HepG2 (cell line): ENCODE data around the gene SYNPO. TPM values are rescaled to one million over a fixed set of nuclear protein-coding genes. Genes with fewer than 3 reads are reported as not detected.

Source experiments
- ATAC-seq: fragments of 200-7000 bp; cut with Tn5 transposase; 3 replicates; pipeline ENCODE4 v1.9.1; 2020; ENCODE audit warnings: mild to moderate bottlenecking, moderate library complexity
- BruUV-seq: library from RNA; stranded (reverse); fragments of 400-500 nt; replicated peaks from 2 replicates; lab custom pipeline; 2021; lab: Mats Ljungman, UMichigan
- CTCF ChIA-PET: fragments of 300-600 bp; formaldehyde crosslinking; extraction: SDS; loops from one replicate; lab custom pipeline; 2021; ENCODE audit warnings: low total read pairs, inconsistent platforms, low intra/inter-chr PET ratio; lab: Yijun Ruan, JAX
- POLR2A ChIA-PET: fragments of 350-600 bp; sonication (Branson Sonifier 250); formaldehyde crosslinking; loops from one replicate; lab custom pipeline; 2020; ENCODE audit warnings: antibody characterized with exemption, inconsistent platforms; lab: Yijun Ruan, JAX
- DNase-seq: peaks from one replicate; pipeline ENCODE4 v3.0.0-alpha.2; 2015; ENCODE audit warnings: low spot score
- FAIRE-seq: peaks from 3 replicates; lab custom pipeline; 2011; peaks lifted over from hg19 to GRCh38; lab: Jason Lieb, UNC
- H2AFZ ChIP-seq: one replicate; pipeline ENCODE4 v1.6.1; 2011; ENCODE audit warnings: low read length, inconsistent platforms
- H3K27ac ChIP-seq: fragments of 300-600 bp; 3 replicates; pipeline ENCODE4 v1.8.0; 2011; ENCODE audit warnings: mixed run types, mild to moderate bottlenecking, mixed read lengths, low read length, inconsistent platforms; ENCODE audit not compliant: insufficient read depth; ENCODE audit errors: extremely low read length
- H3K27me3 ChIP-seq, 2 experiments: fragments of 200-600 bp in 1 of 2; 2 replicates in 1 of 2; 3 replicates in 1 of 2; pipeline versions ENCODE4 v1.6.0 to v1.8.0; 2011; ENCODE audit warnings: low read length in 2 of 2, mild to moderate bottlenecking in 2 of 2, moderate library complexity in 2 of 2, inconsistent platforms in 1 of 2; ENCODE audit not compliant: insufficient read depth in 2 of 2, control insufficient read depth in 1 of 2
- H3K36me3 ChIP-seq, 2 experiments: fragments of 200-600 bp in 1 of 2; replicated peaks in 1 of 2; 2 replicates in 1 of 2; 3 replicates in 1 of 2; pipeline versions ENCODE4 v1.5.1 to v1.8.0; 2011; ENCODE audit warnings: low read length in 2 of 2, inconsistent platforms in 1 of 2; ENCODE audit not compliant: insufficient read depth in 2 of 2, control insufficient read depth in 1 of 2
- H3K4me1 ChIP-seq: 2 replicates; pipeline ENCODE4 v1.5.1; 2012; ENCODE audit warnings: low read length, inconsistent platforms; ENCODE audit not compliant: insufficient read depth
- H3K4me2 ChIP-seq: 2 replicates; pipeline ENCODE4 v1.6.0; 2011; ENCODE audit warnings: low read depth, low read length, inconsistent platforms
- H3K4me3 ChIP-seq, 3 experiments: fragments of 200-600 bp in 1 of 3; sonication (generic), shearing (Covaris generic) in 1 of 3; replicated peaks in 1 of 3; 2 replicates each; pipeline ENCODE4 v1.5.1; 2011 to 2016; ENCODE audit warnings: low read length in 3 of 3, inconsistent platforms in 2 of 3, low read depth in 2 of 3, mild to moderate bottlenecking in 2 of 3, control low read depth in 1 of 3, mixed read lengths in 1 of 3; ENCODE audit not compliant: insufficient read depth in 1 of 3
- H3K79me2 ChIP-seq: one replicate; pipeline ENCODE4 v1.6.1; 2011; ENCODE audit warnings: low read length, inconsistent platforms; ENCODE audit not compliant: insufficient read depth
- H3K9ac ChIP-seq: 2 replicates; pipeline ENCODE4 v1.6.0; 2011; ENCODE audit warnings: mild to moderate bottlenecking, low read depth, low read length, inconsistent platforms; ENCODE audit not compliant: insufficient read depth
- H3K9me3 ChIP-seq: 2 replicates; pipeline ENCODE4 v1.5.1; 2012; ENCODE audit warnings: mild to moderate bottlenecking, low read length
- H4K20me1 ChIP-seq: 2 replicates; pipeline ENCODE4 v1.6.0; 2011; ENCODE audit warnings: inconsistent platforms, mild to moderate bottlenecking, low read length, moderate library complexity; ENCODE audit not compliant: insufficient read depth
- HNRNPH1 ChIP-seq: fragments of 200-400 bp; formaldehyde crosslinking; optimal IDR thresholded peaks from 2 replicates; pipeline ENCODE3; 2017; ENCODE audit warnings: mild to moderate bottlenecking, low read depth, low read length
- HNRNPK ChIP-seq: fragments of 200-400 bp; formaldehyde crosslinking; IDR thresholded peaks from 2 replicates; pipeline ENCODE4 v1.6.1; 2018; ENCODE audit warnings: low read length, low read depth, moderate library complexity, mild to moderate bottlenecking; ENCODE audit not compliant: poor library complexity, severe bottlenecking
- NPAS2 ChIP-seq: sonication (generic); formaldehyde crosslinking; IDR thresholded peaks from 2 replicates; pipeline ENCODE4 v1.8.0; 2022; ENCODE audit warnings: mild to moderate bottlenecking, missing genetic modification reagents, borderline replicate concordance
- PAWR ChIP-seq: sonication (generic); formaldehyde crosslinking; IDR thresholded peaks from 2 replicates; pipeline ENCODE4 v1.4.0; 2020; ENCODE audit warnings: missing genetic modification reagents, mild to moderate bottlenecking, borderline replicate concordance
- RXRB ChIP-seq: IDR thresholded peaks from 2 replicates; pipeline ENCODE4 v1.6.1; 2016; ENCODE audit warnings: borderline replicate concordance, missing genetic modification reagents, missing compliant biosample characterization
- SAFB2 ChIP-seq: sonication (generic); formaldehyde crosslinking; IDR thresholded peaks from 2 replicates; pipeline ENCODE4 v1.5.1; 2020; ENCODE audit warnings: missing genetic modification reagents, low read depth, mild to moderate bottlenecking, borderline replicate concordance
- TBL1XR1 ChIP-seq: fragments of 150-350 bp; IDR thresholded peaks from 2 replicates; pipeline ENCODE4 v1.6.1; 2014; ENCODE audit warnings: borderline replicate concordance, low read length; ENCODE audit not compliant: partially characterized antibody
- U2AF2 ChIP-seq: fragments of 200-400 bp; formaldehyde crosslinking; IDR thresholded peaks from 2 replicates; pipeline ENCODE4 v1.6.1; 2017; ENCODE audit warnings: low read depth, mild to moderate bottlenecking, low read length
- ZNF232 ChIP-seq: sonication (generic); formaldehyde crosslinking; IDR thresholded peaks from 2 replicates; pipeline ENCODE4 v1.4.0; 2020; ENCODE audit warnings: missing genetic modification reagents, borderline replicate concordance
- ZNF235 ChIP-seq: sonication (generic); formaldehyde crosslinking; IDR thresholded peaks from 2 replicates; pipeline ENCODE4 v1.8.1; 2023; ENCODE audit warnings: mild to moderate bottlenecking, missing genetic modification reagents, borderline replicate concordance
- ZNF274 ChIP-seq: sonication (generic); formaldehyde crosslinking; IDR thresholded peaks from 2 replicates; pipeline ENCODE4 v1.5.1; 2020; ENCODE audit warnings: mild to moderate bottlenecking, missing genetic modification reagents
- ZNF446 ChIP-seq: sonication (generic); formaldehyde crosslinking; IDR thresholded peaks from 2 replicates; pipeline ENCODE4 v1.5.0; 2020; ENCODE audit warnings: mild to moderate bottlenecking, missing genetic modification reagents
- ZNF496 ChIP-seq: sonication (generic); formaldehyde crosslinking; IDR thresholded peaks from 2 replicates; pipeline ENCODE4 v1.8.1; 2023; ENCODE audit warnings: mild to moderate bottlenecking, moderate library complexity, missing genetic modification reagents; ENCODE audit not compliant: insufficient replicate concordance
- ZNF547 ChIP-seq: sonication (generic); formaldehyde crosslinking; IDR thresholded peaks from 2 replicates; pipeline ENCODE4 v1.5.1; 2020; ENCODE audit warnings: mild to moderate bottlenecking, missing genetic modification reagents
- ZNF75D ChIP-seq: sonication (generic); formaldehyde crosslinking; IDR thresholded peaks from 2 replicates; pipeline ENCODE4 v1.8.1; 2023; ENCODE audit warnings: missing genetic modification reagents, mild to moderate bottlenecking, borderline replicate concordance
- ZNF773 ChIP-seq: sonication (generic); formaldehyde crosslinking; IDR thresholded peaks from 2 replicates; pipeline ENCODE4 v1.4.0; 2020; ENCODE audit warnings: missing genetic modification reagents, borderline replicate concordance
- ZNF781 ChIP-seq: sonication (generic); formaldehyde crosslinking; IDR thresholded peaks from 2 replicates; pipeline ENCODE4 v1.5.1; 2020; ENCODE audit warnings: borderline replicate concordance, mild to moderate bottlenecking, missing genetic modification reagents; ENCODE audit errors: not compliant biosample characterization
- ZNF850 ChIP-seq: sonication (generic); formaldehyde crosslinking; conservative IDR thresholded peaks from 2 replicates; pipeline ENCODE4 v1.9.0; 2021; ENCODE audit warnings: mild to moderate bottlenecking, missing genetic modification reagents
- WGBS: methylation state at CpG from one replicate; pipeline ENCODE4 v1.1.6; 2017; ENCODE audit warnings: low lambda C conversion rate; 5-methylcytosine and 5-hydroxymethylcytosine counted together
- in situ Hi-C: cut with HindIII; loops from 2 replicates; pipeline ENCODE4 v1.10.0; 2017; ENCODE audit warnings: low pct_unique_long_range_greater_than_20kb; ENCODE audit not compliant: extremely low pct_ligation_motif_present
- intact Hi-C: fragments of 100-400 bp; cut with micrococcal nuclease; formaldehyde crosslinking; loops from one replicate; pipeline ENCODE4 v1.10.0; 2022; ENCODE audit not compliant: unreplicated experiment
- polyA plus RNA-seq, 8 experiments: library from polyadenylated mRNA; depleted of rRNA in 3 of 8; stranded (reverse) in 7 of 8; unstranded in 1 of 8; fragments of >200 nt; fragmentation: Illumina TruSeq in 4 of 8; extraction: Trizol in 4 of 8; gene quantifications; 2 replicates each; pipeline versions ENCODE4 v1.2.1 to v1.2.3, GENCODE V29; 2011 to 2016; ENCODE audit warnings: low read depth in 4 of 8, missing spikeins in 1 of 8, mixed read lengths in 1 of 8; ENCODE audit not compliant: insufficient read depth in 1 of 8
- total RNA-seq, 5 experiments: library from RNA; depleted of rRNA; stranded (reverse); fragments of >200 nt; fragmentation: Illumina TruSeq; extraction: Trizol; gene quantifications; 2 replicates each; pipeline ENCODE4 v1.2.3, GENCODE V29; 2016; ENCODE audit warnings: low read depth in 1 of 5
- TF ChIP-seq, protein P1 (sequence below): fragments of 450-650 bp; IDR thresholded peaks from 2 replicates; pipeline ENCODE4 v1.6.1; 2017; ENCODE audit warnings: mild to moderate bottlenecking

SYNPO gene
- total and polyA plus RNA-seq, 2 of the 13 experiments (the other 11 are each of a cell fraction or from before 2014, with no cell fraction given) = 0.09 to 0.30 TPM

DNA sequence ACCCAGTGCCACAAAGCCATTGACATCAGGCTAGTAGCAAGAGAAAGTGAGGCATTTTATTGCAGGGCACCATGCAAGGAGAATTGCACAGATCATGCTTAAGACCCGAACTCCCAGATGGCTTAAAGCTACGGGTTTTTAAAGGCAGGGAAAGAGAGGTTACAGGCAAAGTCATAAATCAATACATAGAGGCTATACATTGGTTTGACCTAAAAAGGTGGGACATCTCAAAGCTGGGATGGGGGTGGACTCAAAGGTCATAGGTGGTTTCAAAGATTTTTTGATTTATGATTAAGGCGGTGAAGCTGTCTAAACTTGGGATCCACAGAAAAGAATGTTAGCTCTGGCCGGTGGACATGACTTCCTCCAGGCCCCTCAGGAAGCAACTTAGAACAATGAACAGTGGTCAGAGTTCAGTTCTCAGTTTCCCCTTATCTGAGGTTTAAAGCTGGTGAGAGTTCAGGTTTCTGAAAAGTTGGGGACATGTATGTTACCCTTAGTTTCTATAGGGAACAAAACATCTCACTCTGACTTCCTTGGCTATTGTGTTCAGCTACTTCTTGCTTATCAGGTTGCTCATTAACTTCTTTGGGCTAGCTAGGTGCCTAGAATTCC is 66.4 kb downstream of the SYNPO start:
- H4K20me1 ChIP-seq = no peaks in the 10 kb centered on the region
- no peak for DNase-seq
- no TSS peak for BruUV-seq
- no peak for ATAC-seq
- POLR2A ChIA-PET = no interaction called here
- 0 out of 2 replicates have a peak, but pooled peaks cover 3% of the 10 kb centered on the region for H3K4me1 ChIP-seq
- no peak overlapping the region for H3K4me3 ChIP-seq
- in situ Hi-C loops = no loop called here
- H3K9ac ChIP-seq = no peak overlapping the region
- intact Hi-C loops = no loop called here
- H3K27ac ChIP-seq = no peak overlapping the region
- no peak overlapping the region for H2AFZ ChIP-seq
- peaks cover 6 to 27% of the 10 kb centered on the region in 2 experiments for H3K36me3 ChIP-seq
- H3K9me3 ChIP-seq = no peaks in the 10 kb centered on the region
- WGBS = 75% methylated on average over 4 of the region's 4 CpGs
- H3K79me2 ChIP-seq = no peaks in the 10 kb centered on the region
- H3K4me2 ChIP-seq = no peak overlapping the region
- FAIRE-seq = no peak
- CTCF ChIA-PET = no interaction called here
- H3K27me3 ChIP-seq = no peaks in the 10 kb centered on the region
- TF ChIP-seq ZNF547 (CRISPR knock-in tag) (no peak), NPAS2 (CRISPR knock-in tag) (no peak), ZNF235 (no peak), ZNF773 (CRISPR knock-in tag) (no peak), ZNF274 (no peak), ZNF496 (no peak), ZNF781 (CRISPR knock-in tag) (no peak), SAFB2 (no peak), HNRNPK (no peak), ZNF75D (no peak), ZNF850 (CRISPR knock-in tag) (no peak), HNRNPH1 (no peak), ZNF232 (no peak), RXRB (CRISPR knock-in tag) (no peak), ZNF446 (no peak), U2AF2 (no peak), PAWR (CRISPR knock-in tag) (no peak), TBL1XR1 (no peak)
- TF ChIP-seq, protein P1, sequence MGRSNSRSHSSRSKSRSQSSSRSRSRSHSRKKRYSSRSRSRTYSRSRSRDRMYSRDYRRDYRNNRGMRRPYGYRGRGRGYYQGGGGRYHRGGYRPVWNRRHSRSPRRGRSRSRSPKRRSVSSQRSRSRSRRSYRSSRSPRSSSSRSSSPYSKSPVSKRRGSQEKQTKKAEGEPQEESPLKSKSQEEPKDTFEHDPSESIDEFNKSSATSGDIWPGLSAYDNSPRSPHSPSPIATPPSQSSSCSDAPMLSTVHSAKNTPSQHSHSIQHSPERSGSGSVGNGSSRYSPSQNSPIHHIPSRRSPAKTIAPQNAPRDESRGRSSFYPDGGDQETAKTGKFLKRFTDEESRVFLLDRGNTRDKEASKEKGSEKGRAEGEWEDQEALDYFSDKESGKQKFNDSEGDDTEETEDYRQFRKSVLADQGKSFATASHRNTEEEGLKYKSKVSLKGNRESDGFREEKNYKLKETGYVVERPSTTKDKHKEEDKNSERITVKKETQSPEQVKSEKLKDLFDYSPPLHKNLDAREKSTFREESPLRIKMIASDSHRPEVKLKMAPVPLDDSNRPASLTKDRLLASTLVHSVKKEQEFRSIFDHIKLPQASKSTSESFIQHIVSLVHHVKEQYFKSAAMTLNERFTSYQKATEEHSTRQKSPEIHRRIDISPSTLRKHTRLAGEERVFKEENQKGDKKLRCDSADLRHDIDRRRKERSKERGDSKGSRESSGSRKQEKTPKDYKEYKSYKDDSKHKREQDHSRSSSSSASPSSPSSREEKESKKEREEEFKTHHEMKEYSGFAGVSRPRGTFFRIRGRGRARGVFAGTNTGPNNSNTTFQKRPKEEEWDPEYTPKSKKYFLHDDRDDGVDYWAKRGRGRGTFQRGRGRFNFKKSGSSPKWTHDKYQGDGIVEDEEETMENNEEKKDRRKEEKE = no peak
